ENCODE measurements around the gene AGPAT3. TPM values are rescaled to one million over a fixed set of nuclear protein-coding genes. Genes with fewer than 3 reads are reported as not detected.
"Not testable (repeated sequence)": the region's sequence is repeated elsewhere in the genome, so short reads cannot be mapped to it uniquely, and the experiment has no call there.

The AGPAT3 gene
- total RNA-seq, 2 donors from 2014 or later: 31.3 to 53.5 TPM

DNA sequence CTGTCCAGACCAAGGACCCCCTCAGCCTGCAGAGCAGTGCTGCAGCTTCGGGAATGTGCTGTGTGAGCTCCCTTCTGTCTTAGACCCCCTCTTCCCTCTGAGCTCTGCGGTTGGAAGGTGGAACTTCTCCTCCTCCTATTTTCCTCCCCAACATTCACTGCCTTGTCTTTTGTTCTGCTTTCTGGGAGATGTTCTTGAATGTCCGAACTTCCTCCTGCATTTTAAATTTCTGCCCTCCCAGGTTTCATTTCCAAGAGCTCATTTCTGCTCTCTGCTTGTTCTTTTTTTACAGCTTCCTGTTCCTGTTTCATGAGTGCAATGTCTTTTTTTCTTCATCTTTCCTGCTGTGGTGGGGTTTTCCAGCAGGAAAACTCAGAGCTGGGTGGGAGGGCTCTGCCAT is 46.3 kb upstream of the AGPAT3 start:
- no peaks in the 10 kb centered on the region for H3K36me3 ChIP-seq
- no peaks in the 10 kb centered on the region for H3K4me1 ChIP-seq (replicated peaks)
- no peaks in the 10 kb centered on the region for H3K27me3 ChIP-seq (replicated peaks; ENCODE audit: insufficient read depth)
- no peak overlapping the region for H3K27ac ChIP-seq
- no peak for DNase-seq (ENCODE audit: low spot score)
- WGBS: 82% methylated on average over 3 of the region's 3 CpGs
- no peaks in the 10 kb centered on the region for H3K9me3 ChIP-seq
- TF ChIP-seq POLR2AphosphoS5 (IDR thresholded peaks at IDR 0.05) (no peak), POLR2A (IDR thresholded peaks at IDR 0.05) (no peak)
- TF ChIP-seq, protein P1, sequence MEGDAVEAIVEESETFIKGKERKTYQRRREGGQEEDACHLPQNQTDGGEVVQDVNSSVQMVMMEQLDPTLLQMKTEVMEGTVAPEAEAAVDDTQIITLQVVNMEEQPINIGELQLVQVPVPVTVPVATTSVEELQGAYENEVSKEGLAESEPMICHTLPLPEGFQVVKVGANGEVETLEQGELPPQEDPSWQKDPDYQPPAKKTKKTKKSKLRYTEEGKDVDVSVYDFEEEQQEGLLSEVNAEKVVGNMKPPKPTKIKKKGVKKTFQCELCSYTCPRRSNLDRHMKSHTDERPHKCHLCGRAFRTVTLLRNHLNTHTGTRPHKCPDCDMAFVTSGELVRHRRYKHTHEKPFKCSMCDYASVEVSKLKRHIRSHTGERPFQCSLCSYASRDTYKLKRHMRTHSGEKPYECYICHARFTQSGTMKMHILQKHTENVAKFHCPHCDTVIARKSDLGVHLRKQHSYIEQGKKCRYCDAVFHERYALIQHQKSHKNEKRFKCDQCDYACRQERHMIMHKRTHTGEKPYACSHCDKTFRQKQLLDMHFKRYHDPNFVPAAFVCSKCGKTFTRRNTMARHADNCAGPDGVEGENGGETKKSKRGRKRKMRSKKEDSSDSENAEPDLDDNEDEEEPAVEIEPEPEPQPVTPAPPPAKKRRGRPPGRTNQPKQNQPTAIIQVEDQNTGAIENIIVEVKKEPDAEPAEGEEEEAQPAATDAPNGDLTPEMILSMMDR (IDR thresholded peaks at IDR 0.05): no peak
- no peak overlapping the region for H3K4me3 ChIP-seq
- intact Hi-C loops (cut with DNase I): loop anchor here (10.0 kb wide), 1 partner anchor 116 kb away; no protein-coding TSS in a partner anchor

DNA sequence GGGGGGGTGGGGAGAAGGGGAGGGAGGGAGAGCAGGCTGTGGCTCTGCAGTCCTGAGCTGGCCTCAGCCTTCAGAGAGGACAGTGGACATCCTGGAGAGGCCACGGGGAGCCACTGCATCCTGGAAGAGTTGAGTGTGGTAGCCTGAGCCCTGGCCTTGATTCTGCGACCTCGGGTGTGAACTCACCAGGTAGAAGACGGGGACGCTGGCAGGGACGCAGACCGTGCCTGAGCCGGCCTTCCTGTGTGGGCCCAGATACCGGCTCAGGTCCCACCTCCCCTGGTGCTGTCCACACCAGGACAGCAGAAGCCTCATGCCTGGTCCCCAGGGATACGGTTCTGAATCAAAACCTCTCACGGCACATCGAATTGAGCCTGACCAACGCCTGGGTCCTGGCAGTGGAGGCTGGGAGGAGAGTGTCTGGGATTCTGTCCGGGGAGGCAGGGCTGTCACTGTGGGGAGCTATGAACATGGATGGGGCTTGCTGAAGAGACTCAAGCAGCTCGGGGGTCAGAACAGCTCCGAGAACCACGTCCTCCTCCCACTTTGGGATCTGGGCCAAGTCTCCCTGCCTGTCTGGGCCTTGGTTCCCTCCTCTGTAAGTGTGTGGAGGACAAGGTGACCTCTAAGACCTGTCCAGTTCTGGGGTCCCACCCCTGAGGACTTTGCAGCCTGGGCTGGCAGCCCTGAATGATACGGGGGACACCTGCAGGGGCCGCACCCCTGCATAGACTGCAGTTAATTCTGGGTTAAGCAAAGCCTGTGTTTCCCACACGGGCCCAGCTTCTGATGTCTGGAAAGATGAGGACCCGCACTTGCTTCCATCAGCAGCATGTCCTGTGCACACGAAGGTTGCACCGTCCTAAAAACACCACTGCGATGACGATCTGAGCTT is 45.3 kb upstream of the AGPAT3 start:
- no peak for TF ChIP-seq POLR2A (IDR thresholded peaks at IDR 0.05)
- TF ChIP-seq, protein P1 (IDR thresholded peaks at IDR 0.05): no peak
- TF ChIP-seq POLR2AphosphoS5 (IDR thresholded peaks at IDR 0.05): no peak
- DNase-seq (ENCODE audit: low spot score): no peak
- Histone ChIP-seq H3K27me3 (replicated peaks; ENCODE audit: insufficient read depth) (no peaks in the 10 kb centered on the region), H3K9me3 (no peaks in the 10 kb centered on the region), H3K4me1 (replicated peaks) (no peaks in the 10 kb centered on the region), H3K4me3 (no peak overlapping the region), H3K27ac (no peak overlapping the region), H3K36me3 (no peaks in the 10 kb centered on the region)
- intact Hi-C loops (cut with DNase I): loop anchor here (10.0 kb wide), 1 partner anchor 115 kb away; no protein-coding TSS in a partner anchor
- WGBS: 92% methylated on average over 25 of the region's 25 CpGs

DNA sequence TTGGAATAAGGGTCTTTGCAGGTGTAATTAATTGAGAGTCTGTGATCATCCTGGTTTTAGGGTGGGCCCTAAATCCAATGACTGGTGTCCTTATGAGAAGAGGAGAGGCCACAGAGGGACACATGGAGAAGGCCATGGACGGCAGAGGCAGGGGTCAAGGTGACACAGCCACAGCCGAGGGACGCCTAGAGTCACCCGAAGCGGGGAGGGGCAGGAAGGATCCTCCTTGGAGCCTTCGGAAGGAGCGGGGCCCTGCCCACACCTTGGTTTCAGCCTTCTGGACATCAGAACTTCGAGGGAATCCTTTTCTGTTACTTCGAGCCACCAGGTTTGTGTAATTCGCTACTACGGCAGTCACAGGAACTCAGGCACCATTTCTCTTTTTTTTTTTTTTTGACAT is 44.6 kb upstream of the AGPAT3 start:
- 94% methylated on average over 11 of the region's 11 CpGs for WGBS
- no peaks in the 10 kb centered on the region for H3K27me3 ChIP-seq (replicated peaks; ENCODE audit: insufficient read depth)

DNA sequence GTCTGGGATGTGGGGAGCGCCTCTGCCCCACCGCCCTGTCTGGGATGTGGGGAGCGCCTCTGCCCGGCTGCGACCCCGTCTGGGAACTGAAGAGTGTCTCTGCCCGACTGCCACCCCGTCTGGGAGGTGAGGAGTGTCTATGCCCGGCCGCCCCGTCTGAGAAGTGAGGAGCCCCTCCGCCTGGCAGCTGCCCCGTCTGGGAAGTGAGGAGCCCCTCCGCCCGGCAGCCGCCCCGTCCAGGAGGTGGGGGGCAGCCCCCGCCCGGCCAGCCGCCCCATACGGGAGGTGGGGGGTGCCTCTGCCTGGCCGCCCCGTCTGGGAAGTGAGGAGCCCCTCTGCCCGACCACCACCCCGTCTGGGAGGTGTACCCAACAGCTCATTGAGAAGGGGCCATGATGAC is 42.9 kb upstream of the AGPAT3 start:
- H3K9me3 ChIP-seq; H3K36me3 ChIP-seq; H3K4me3 ChIP-seq; intact Hi-C loops (cut with DNase I); H3K27ac ChIP-seq; DNase-seq (ENCODE audit: low spot score); H3K4me1 ChIP-seq (replicated peaks); H3K27me3 ChIP-seq (replicated peaks; ENCODE audit: insufficient read depth): not testable (repeated sequence)
- WGBS: 90% methylated on average over 25 of the region's 25 CpGs

More for the DNA sequence above, 44.6 kb upstream of the AGPAT3 start:
- Histone ChIP-seq H3K9me3 (no peaks in the 10 kb centered on the region), H3K27ac (no peak overlapping the region), H3K36me3 (no peaks in the 10 kb centered on the region), H3K4me1 (replicated peaks) (no peaks in the 10 kb centered on the region), H3K4me3 (no peak overlapping the region)
- TF ChIP-seq POLR2A (IDR thresholded peaks at IDR 0.05) (no peak), POLR2AphosphoS5 (IDR thresholded peaks at IDR 0.05) (no peak)
- TF ChIP-seq, protein P1 (IDR thresholded peaks at IDR 0.05): no peak
- DNase-seq (ENCODE audit: low spot score): no peak
- intact Hi-C loops (cut with DNase I): no loop called here

DNA sequence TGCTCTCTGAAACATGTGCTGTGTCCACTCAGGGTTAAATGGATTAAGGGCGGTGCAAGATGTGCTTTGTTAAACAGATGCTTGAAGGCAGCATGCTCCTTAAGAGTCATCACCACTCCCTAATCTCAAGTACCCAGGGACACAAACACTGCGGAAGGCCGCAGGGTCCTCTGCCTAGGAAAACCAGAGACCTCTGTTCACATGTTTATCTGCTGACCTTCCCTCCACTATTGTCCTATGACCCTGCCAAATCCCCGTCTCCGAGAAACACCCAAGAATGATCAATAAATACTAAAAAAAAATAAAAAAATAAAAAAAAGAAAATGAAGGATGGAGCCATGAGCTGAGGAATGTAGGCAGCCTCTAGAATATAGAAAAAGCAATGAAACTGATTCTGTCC is 42.3 kb upstream of the AGPAT3 start:
- intact Hi-C loops (cut with DNase I); H3K9me3 ChIP-seq; H3K36me3 ChIP-seq; H3K27me3 ChIP-seq (replicated peaks; ENCODE audit: insufficient read depth); H3K4me1 ChIP-seq (replicated peaks); H3K4me3 ChIP-seq; H3K27ac ChIP-seq; DNase-seq (ENCODE audit: low spot score): not testable (repeated sequence)
- WGBS: 92% methylated on average over 5 of the region's 5 CpGs

Measured in prostate gland (tissue), 2 donors.